NT2/D1 (cell line): ENCODE data around the gene HTT.

Experiments used
- SUZ12 ChIP-seq: IDR thresholded peaks from 2 replicates; pipeline ENCODE4 v1.6.1; 2011; ENCODE audit not compliant: insufficient read length, insufficient read depth; ENCODE audit errors: extremely low read depth
- YY1 ChIP-seq: IDR thresholded peaks from 2 replicates; pipeline ENCODE4 v1.6.1; 2011; ENCODE audit not compliant: insufficient read length, insufficient read depth
- ZNF274 ChIP-seq: IDR thresholded peaks from 2 replicates; pipeline ENCODE4 v1.6.1; 2011; ENCODE audit warnings: mild to moderate bottlenecking, low read depth, low read length

DNA sequence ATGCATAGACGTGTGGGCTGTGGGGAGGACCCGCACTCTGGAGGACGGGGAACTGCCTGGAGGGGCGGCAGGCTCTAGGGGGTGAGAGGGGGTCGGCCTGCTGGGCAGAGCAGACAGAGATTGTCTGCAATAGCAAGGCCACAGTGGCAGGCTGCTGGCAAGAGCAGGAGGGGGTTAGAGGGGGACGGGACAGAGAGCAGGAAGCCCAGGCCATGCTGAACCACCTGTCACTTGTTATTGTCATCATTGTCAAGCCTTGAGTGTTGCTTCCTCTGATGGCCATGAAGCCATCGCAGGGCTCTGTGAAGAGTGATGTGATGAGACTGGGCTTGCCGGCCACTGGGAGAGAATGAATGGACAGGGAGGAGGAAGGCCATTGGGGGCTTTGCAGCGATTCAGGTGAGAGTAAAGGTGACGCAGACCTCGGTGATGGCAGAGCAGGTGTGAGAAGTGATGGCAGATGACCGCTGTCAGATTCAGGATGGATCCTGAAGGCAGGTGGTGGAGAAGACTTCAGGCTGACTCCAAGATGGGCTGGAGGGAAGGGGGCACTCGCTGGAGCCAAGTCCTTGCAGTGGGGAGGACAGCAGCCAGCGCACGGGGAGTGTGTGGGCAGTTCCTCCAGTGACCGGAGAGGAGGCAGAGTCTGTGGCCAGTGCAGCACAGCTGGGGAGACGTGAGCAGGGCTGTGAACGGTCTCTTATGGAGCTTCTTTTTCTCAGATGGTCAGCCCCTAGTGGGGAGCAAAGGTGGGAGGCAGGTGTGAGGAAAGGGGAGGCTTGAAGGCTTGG is 43.7 kb upstream of the HTT start:
- TF ChIP-seq YY1: no peak
- TF ChIP-seq SUZ12: no peak
- no peak for TF ChIP-seq ZNF274
